Upper lobe of left lung (tissue), 6 donors: Measurements from ENCODE around the gene APOA1. TPM values are rescaled to one million over a fixed set of nuclear protein-coding genes. Genes with fewer than 3 reads are reported as not detected.

Experiments used
- ATAC-seq, 2 donors: fragments of 200-7000 bp; cut with Tn5 transposase; one replicate each; pipeline ENCODE4 v1.9.1; 2022; ENCODE audit warnings: mild to moderate bottlenecking in 2 of 2, moderate library complexity in 2 of 2; ENCODE audit not compliant: low FRiP score in 2 of 2
- DNase-seq, 2 donors: peaks; one replicate each; pipeline ENCODE4 v3.0.0-alpha.2; 2019 to 2020
- H3K27ac ChIP-seq, 4 donors: fragments of 200-600 bp; sonication (generic); one replicate each; pipeline ENCODE4 v1.5.1; 2016 to 2019
- H3K27me3 ChIP-seq, 4 donors: fragments of 200-600 bp; sonication (generic); one replicate each; pipeline ENCODE4 v1.5.1; 2017 to 2019
- H3K36me3 ChIP-seq, 4 donors: fragments of 200-600 bp; sonication (generic); one replicate each; pipeline ENCODE4 v1.5.1; 2016 to 2019
- H3K4me1 ChIP-seq, 4 donors: fragments of 200-600 bp; sonication (generic); one replicate each; pipeline ENCODE4 v1.5.1; 2018 to 2019
- H3K4me3 ChIP-seq, 4 donors: fragments of 200-600 bp; sonication (generic); one replicate each; pipeline ENCODE4 v1.5.1; 2017 to 2019; ENCODE audit warnings: mild to moderate bottlenecking in 2 of 4, moderate library complexity in 1 of 4
- H3K9me3 ChIP-seq, 4 donors: fragments of 200-600 bp; sonication (generic); one replicate each; pipeline ENCODE4 v1.5.1; 2018 to 2019
- CTCF ChIP-seq, 6 experiments: fragments of 450-650 bp in 4 of 6; fragments of 200-600 bp in 2 of 6; sonication (generic) in 2 of 6; IDR thresholded peaks; one replicate each; pipeline ENCODE4 v1.5.1; 2016 to 2019; ENCODE audit warnings: antibody characterized with exemption in 6 of 6
- EP300 ChIP-seq, 4 donors: sonication (generic); formaldehyde crosslinking; IDR thresholded peaks; one replicate each; pipeline ENCODE4 v1.5.1; 2017; ENCODE audit warnings: antibody characterized with exemption in 4 of 4, control low read depth in 2 of 4
- POLR2A ChIP-seq, 4 donors: fragments of 450-650 bp; IDR thresholded peaks; one replicate each; pipeline ENCODE4 v1.5.1; 2016 to 2017; ENCODE audit warnings: antibody characterized with exemption in 4 of 4, mild to moderate bottlenecking in 2 of 4
- POLR2AphosphoS5 ChIP-seq, 2 donors: sonication (generic); formaldehyde crosslinking; IDR thresholded peaks; one replicate each; pipeline ENCODE4 v1.5.1; 2017; ENCODE audit warnings: antibody characterized with exemption in 2 of 2
- WGBS, 2 donors: methylation state at CpG; one replicate each; pipeline ENCODE4 v1.1.5; 2017 to 2018; 5-methylcytosine and 5-hydroxymethylcytosine counted together
- total RNA-seq, 6 donors: library from RNA; depleted of rRNA in 4 of 6; stranded (reverse); fragments of >200 nt in 4 of 6; gene quantifications; one replicate each; pipeline versions ENCODE4 v1.1.0 to v1.2.1, GENCODE V29; 2016 to 2021
- donor health status: DM: no; HTN: no; CAD: no; lungs with moderate emphysema.
- donor health status: DM: no; HTN: yes; CAD: no; lungs with severe emphysema.

The APOA1 gene
- total RNA-seq, 6 donors from 2014 or later = 3.1 to 36.0 (median 5.9) TPM

- H3K4me3 ChIP-seq = no peak overlapping the region
- H3K9me3 ChIP-seq = no peaks in the 10 kb centered on the region
- ATAC-seq (no peak), DNase-seq (no peak)
- no peaks in the 10 kb centered on the region for H3K4me1 ChIP-seq
- H3K27me3 ChIP-seq = no peaks in the 10 kb centered on the region
- WGBS, 2 donors = 48 to 88% methylated on average over 1 of the region's 1 CpG
- peaks cover 14 to 99% (median 76%) of the 10 kb centered on the region in 4 donors for H3K36me3 ChIP-seq
- no peak overlapping the region for H3K27ac ChIP-seq
- TF ChIP-seq POLR2AphosphoS5 (IDR thresholded peaks at IDR 0.05) (no peak), EP300 (IDR thresholded peaks at IDR 0.05) (no peak), CTCF (IDR thresholded peaks at IDR 0.05) (no peak), POLR2A (IDR thresholded peaks at IDR 0.05) (no peak)
Measured at GRCh38 chr11:116861539-116861938, 24.1 kb upstream of the APOA1 start.

- Histone ChIP-seq H3K27me3 (no peaks in the 10 kb centered on the region), H3K4me1 (no peaks in the 10 kb centered on the region), H3K27ac (no peak overlapping the region), H3K9me3 (no peaks in the 10 kb centered on the region), H3K4me3 (no peak overlapping the region), H3K36me3 (peaks cover 14 to 97% (median 70%) of the 10 kb centered on the region in 4 donors)
- DNase-seq = no peak
- TF ChIP-seq CTCF (IDR thresholded peaks at IDR 0.05) (no peak), POLR2AphosphoS5 (IDR thresholded peaks at IDR 0.05) (no peak)
- no peak for ATAC-seq
- WGBS, 2 donors = 86 to 93% methylated on average over 6 of the region's 6 CpGs
Measured at GRCh38 chr11:116860303-116860702, 22.9 kb upstream of the APOA1 start.

- TF ChIP-seq POLR2AphosphoS5 (IDR thresholded peaks at IDR 0.05) = no peak
- no peak for TF ChIP-seq POLR2A (IDR thresholded peaks at IDR 0.05)
- TF ChIP-seq EP300 (IDR thresholded peaks at IDR 0.05) = no peak
- no peak for TF ChIP-seq CTCF (IDR thresholded peaks at IDR 0.05)
- ATAC-seq (no peak), DNase-seq (no peak)
- peaks cover 14 to 91% (median 66%) of the 10 kb centered on the region in 4 donors for H3K36me3 ChIP-seq
- H3K27ac ChIP-seq = no peak overlapping the region
- WGBS, 2 donors = 96 to 97% methylated on average over 6 to 8 of the region's 8 CpGs
- H3K27me3 ChIP-seq = no peaks in the 10 kb centered on the region
- H3K4me1 ChIP-seq = peaks cover 0 to 3% (median 1%) of the 10 kb centered on the region in 4 donors
- H3K4me3 ChIP-seq = no peak overlapping the region
- H3K9me3 ChIP-seq = no peaks in the 10 kb centered on the region
Measured at GRCh38 chr11:116859175-116859574, 21.8 kb upstream of the APOA1 start.

GRCh38 chr11:116857936-116858335 lies 20.5 kb upstream of the APOA1 start:
- 82 to 93% methylated on average over 2 to 7 of the region's 7 CpGs for WGBS, 2 donors
- Histone ChIP-seq H3K4me3 (no peak overlapping the region), H3K36me3 (peaks cover 14 to 81% (median 55%) of the 10 kb centered on the region in 4 donors), H3K4me1 (peaks cover 0 to 15% (median 11%) of the 10 kb centered on the region in 4 donors), H3K27me3 (no peaks in the 10 kb centered on the region), H3K9me3 (no peaks in the 10 kb centered on the region), H3K27ac (no peak overlapping the region)
- ATAC-seq = no peak
- TF ChIP-seq POLR2AphosphoS5 (IDR thresholded peaks at IDR 0.05) (no peak), POLR2A (IDR thresholded peaks at IDR 0.05) (no peak), EP300 (IDR thresholded peaks at IDR 0.05) (no peak), CTCF (IDR thresholded peaks at IDR 0.05) (no peak)
- no peak for DNase-seq

- TF ChIP-seq POLR2A (IDR thresholded peaks at IDR 0.05) (no peak), EP300 (IDR thresholded peaks at IDR 0.05) (no peak), POLR2AphosphoS5 (IDR thresholded peaks at IDR 0.05) (no peak), CTCF (IDR thresholded peaks at IDR 0.05) (no peak)
- 86 to 93% methylated on average over 2 of the region's 2 CpGs for WGBS, 2 donors
- H3K9me3 ChIP-seq = no peaks in the 10 kb centered on the region
Measured at GRCh38 chr11:116857316-116857715, 19.9 kb upstream of the APOA1 start.

More at GRCh38 chr11:116857316-116857715, 19.9 kb upstream of the APOA1 start:
- no peak overlapping the region for H3K4me3 ChIP-seq
- peaks cover 5 to 21% (median 17%) of the 10 kb centered on the region in 4 donors for H3K4me1 ChIP-seq
- no peak overlapping the region for H3K27ac ChIP-seq
- peaks cover 14 to 75% (median 51%) of the 10 kb centered on the region in 4 donors for H3K36me3 ChIP-seq
- DNase-seq = no peak
- ATAC-seq = no peak
- no peaks in the 10 kb centered on the region for H3K27me3 ChIP-seq
